ENCODE data around the gene GADD45A.

DNA sequence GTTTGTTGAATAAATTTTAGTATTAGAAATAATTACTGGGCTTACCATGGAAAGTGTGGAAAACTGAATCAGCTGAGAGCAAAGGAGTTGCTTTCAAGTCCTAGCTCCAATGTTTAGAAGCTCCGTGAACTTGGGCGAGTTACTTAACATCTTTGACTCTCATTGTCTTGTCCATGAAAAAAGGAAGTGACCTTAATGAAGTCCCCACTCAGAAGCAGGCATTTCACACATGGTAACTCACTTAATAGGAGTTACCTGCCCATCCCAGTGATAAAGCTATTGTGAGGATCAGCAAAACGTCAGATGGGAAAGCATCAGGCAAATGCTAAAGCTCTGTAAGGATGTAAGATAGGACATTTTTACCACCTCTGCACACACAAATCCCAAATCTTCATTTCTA, 34.0 kb upstream of the GADD45A start:
- TF ChIP-seq, protein P1, sequence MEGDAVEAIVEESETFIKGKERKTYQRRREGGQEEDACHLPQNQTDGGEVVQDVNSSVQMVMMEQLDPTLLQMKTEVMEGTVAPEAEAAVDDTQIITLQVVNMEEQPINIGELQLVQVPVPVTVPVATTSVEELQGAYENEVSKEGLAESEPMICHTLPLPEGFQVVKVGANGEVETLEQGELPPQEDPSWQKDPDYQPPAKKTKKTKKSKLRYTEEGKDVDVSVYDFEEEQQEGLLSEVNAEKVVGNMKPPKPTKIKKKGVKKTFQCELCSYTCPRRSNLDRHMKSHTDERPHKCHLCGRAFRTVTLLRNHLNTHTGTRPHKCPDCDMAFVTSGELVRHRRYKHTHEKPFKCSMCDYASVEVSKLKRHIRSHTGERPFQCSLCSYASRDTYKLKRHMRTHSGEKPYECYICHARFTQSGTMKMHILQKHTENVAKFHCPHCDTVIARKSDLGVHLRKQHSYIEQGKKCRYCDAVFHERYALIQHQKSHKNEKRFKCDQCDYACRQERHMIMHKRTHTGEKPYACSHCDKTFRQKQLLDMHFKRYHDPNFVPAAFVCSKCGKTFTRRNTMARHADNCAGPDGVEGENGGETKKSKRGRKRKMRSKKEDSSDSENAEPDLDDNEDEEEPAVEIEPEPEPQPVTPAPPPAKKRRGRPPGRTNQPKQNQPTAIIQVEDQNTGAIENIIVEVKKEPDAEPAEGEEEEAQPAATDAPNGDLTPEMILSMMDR (optimal IDR thresholded peaks at IDR 0.05 in 1 of 3, IDR thresholded peaks at IDR 0.05 in 1 of 3, conservative IDR thresholded peaks at IDR 0.05 in 1 of 3; ENCODE audit: extremely low read depth in 1 of 3, insufficient read depth in 2 of 3, low read length in 3 of 3): no peak
- no peak for TF ChIP-seq EZH2 (IDR thresholded peaks at IDR 0.05; ENCODE audit: low read length)

Data from keratinocyte (primary cell).